Omental fat pad (tissue), 4 donors: ENCODE measurements around the gene TAF8. TPM values are rescaled to one million over a fixed set of nuclear protein-coding genes. Genes with fewer than 3 reads are reported as not detected.

Experiments
- ATAC-seq: fragments of 150-250 bp; one replicate; pipeline ENCODE4 v1.9.1; 2016; ENCODE audit warnings: mild to moderate bottlenecking, moderate library complexity; ENCODE audit not compliant: low FRiP score
- DNase-seq: peaks from one replicate; pipeline ENCODE4 v3.0.0-alpha.2; 2019; ENCODE audit warnings: low spot score
- CTCF ChIP-seq, 3 donors: fragments of 450-650 bp; IDR thresholded peaks; one replicate each; pipeline ENCODE4 v1.5.1; 2016 to 2017; ENCODE audit warnings: antibody characterized with exemption in 3 of 3, mild to moderate bottlenecking in 3 of 3, moderate library complexity in 2 of 3
- total RNA-seq, 4 donors: library from RNA; depleted of rRNA; stranded (reverse); fragments of >200 nt; gene quantifications; one replicate each; pipeline ENCODE4 v1.1.0, GENCODE V29; 2016

The TAF8 gene
- total RNA-seq, 4 donors from 2014 or later: 24.3 to 41.4 (median 26.1) TPM

- no peak for DNase-seq
- no peak for ATAC-seq
- TF ChIP-seq CTCF (IDR thresholded peaks at IDR 0.05): no peak
Observed at GRCh38 chr6:42105156-42105648, 54.9 kb downstream of the TAF8 start.

GRCh38 chr6:42105709-42106108, 55.4 kb downstream of the TAF8 start:
- ATAC-seq (no peak), DNase-seq (no peak)
- no peak for TF ChIP-seq CTCF (IDR thresholded peaks at IDR 0.05)

GRCh38 chr6:42106112-42107023, 56.0 kb downstream of the TAF8 start:
- DNase-seq: no peak
- TF ChIP-seq CTCF (IDR thresholded peaks at IDR 0.05): no peak

GRCh38 chr6:42108071-42108470, 57.7 kb downstream of the TAF8 start:
- ATAC-seq (no peak), DNase-seq (no peak)
- no peak for TF ChIP-seq CTCF (IDR thresholded peaks at IDR 0.05)

More at GRCh38 chr6:42106112-42107023, 56.0 kb downstream of the TAF8 start:
- ATAC-seq: peak; percentile 30

GRCh38 chr6:42110683-42111082, 60.4 kb downstream of the TAF8 start:
- no peak for DNase-seq
- TF ChIP-seq CTCF (IDR thresholded peaks at IDR 0.05): no peak
- ATAC-seq: no peak

- no peak for TF ChIP-seq CTCF (IDR thresholded peaks at IDR 0.05)
- ATAC-seq (no peak), DNase-seq (no peak)
Observed at GRCh38 chr6:42112351-42112750, 62.0 kb downstream of the TAF8 start.
